ENCODE results near the gene SRP72. TPM values are rescaled to one million over a fixed set of nuclear protein-coding genes. Genes with fewer than 3 reads are reported as not detected.

The SRP72 gene
- total RNA-seq, 3 donors from 2014 or later = 54.8 to 68.8 (median 63.9) TPM

DNA sequence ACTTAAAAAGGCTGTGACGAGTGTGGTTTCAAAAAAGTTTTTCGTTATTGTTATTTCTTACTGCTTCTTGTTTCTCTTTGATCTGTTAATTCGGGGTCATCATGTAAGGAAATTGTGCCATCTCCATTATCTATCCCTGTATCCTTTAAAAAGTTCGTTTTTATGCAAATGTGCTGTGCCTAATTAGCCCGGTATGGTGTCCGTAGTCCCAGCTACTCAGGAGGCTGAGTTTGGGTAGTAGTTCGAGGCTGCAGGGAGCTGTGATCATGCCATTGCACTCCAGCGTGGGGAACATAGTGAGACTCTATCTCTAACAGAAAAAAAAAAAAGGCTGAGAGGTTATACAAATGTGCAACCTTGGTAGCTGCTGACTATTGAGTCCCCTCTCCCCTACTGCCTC lies 83.2 kb downstream of the SRP72 start:
- Histone ChIP-seq H3K4me3 (no peak overlapping the region), H3K9me3 (no peaks in the 10 kb centered on the region), H3K36me3 (ENCODE audit: low read depth) (no peaks in the 10 kb centered on the region), H3K4me1 (ENCODE audit: low read depth) (no peaks in the 10 kb centered on the region)
- intact Hi-C loops (cut with DNase I, micrococcal nuclease) = loop anchor here in 1 of 2 donors (10.0 kb wide), 1 partner anchor 54 kb away; no protein-coding TSS in a partner anchor
- ATAC-seq (no peak), DNase-seq (no peak)
- TF ChIP-seq, protein P1, sequence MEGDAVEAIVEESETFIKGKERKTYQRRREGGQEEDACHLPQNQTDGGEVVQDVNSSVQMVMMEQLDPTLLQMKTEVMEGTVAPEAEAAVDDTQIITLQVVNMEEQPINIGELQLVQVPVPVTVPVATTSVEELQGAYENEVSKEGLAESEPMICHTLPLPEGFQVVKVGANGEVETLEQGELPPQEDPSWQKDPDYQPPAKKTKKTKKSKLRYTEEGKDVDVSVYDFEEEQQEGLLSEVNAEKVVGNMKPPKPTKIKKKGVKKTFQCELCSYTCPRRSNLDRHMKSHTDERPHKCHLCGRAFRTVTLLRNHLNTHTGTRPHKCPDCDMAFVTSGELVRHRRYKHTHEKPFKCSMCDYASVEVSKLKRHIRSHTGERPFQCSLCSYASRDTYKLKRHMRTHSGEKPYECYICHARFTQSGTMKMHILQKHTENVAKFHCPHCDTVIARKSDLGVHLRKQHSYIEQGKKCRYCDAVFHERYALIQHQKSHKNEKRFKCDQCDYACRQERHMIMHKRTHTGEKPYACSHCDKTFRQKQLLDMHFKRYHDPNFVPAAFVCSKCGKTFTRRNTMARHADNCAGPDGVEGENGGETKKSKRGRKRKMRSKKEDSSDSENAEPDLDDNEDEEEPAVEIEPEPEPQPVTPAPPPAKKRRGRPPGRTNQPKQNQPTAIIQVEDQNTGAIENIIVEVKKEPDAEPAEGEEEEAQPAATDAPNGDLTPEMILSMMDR (IDR thresholded peaks at IDR 0.05) = no peak

- TF ChIP-seq, protein P1 (IDR thresholded peaks at IDR 0.05) = no peak
- intact Hi-C loops (cut with DNase I, micrococcal nuclease) = loop anchor here in 1 of 2 donors (10.0 kb wide), 1 partner anchor 53 kb away; no protein-coding TSS in a partner anchor
Measured at GRCh38 chr4:56551516-56551915, 84.1 kb downstream of the SRP72 start.

GRCh38 chr4:56552273-56552672 lies 84.9 kb downstream of the SRP72 start:
- no peak for DNase-seq

More at GRCh38 chr4:56551516-56551915, 84.1 kb downstream of the SRP72 start:
- no peaks in the 10 kb centered on the region for H3K9me3 ChIP-seq
- no peak for DNase-seq
- H3K4me1 ChIP-seq (ENCODE audit: low read depth) = no peaks in the 10 kb centered on the region
- no peak overlapping the region for H3K4me3 ChIP-seq
- no peaks in the 10 kb centered on the region for H3K36me3 ChIP-seq (ENCODE audit: low read depth)
- no peak for ATAC-seq

More at GRCh38 chr4:56552273-56552672, 84.9 kb downstream of the SRP72 start:
- Histone ChIP-seq H3K4me1 (ENCODE audit: low read depth) (no peaks in the 10 kb centered on the region), H3K36me3 (ENCODE audit: low read depth) (no peaks in the 10 kb centered on the region), H3K9me3 (no peaks in the 10 kb centered on the region), H3K4me3 (no peak overlapping the region)
- ATAC-seq = no peak
- TF ChIP-seq, protein P1 (IDR thresholded peaks at IDR 0.05) = no peak
- intact Hi-C loops (cut with DNase I, micrococcal nuclease) = loop anchor here in 1 of 2 donors (10.0 kb wide), 1 partner anchor 53 kb away; no protein-coding TSS in a partner anchor

Other genes starting within 250 kb of the SRP72 start
- 1 to 10 TPM; 8.9 to 9.6 (median 9.2) TPM for gene AASDH, start 80.1 kb upstream of the SRP72 start, total RNA-seq
- gene PPAT, start 32.0 kb upstream of the SRP72 start, total RNA-seq = 1 to 10 TPM; 4.7 to 7.9 (median 7.5) TPM
- 10 to 100 TPM; 31.3 to 60.8 (median 41.4) TPM for gene PAICS, start 31.4 kb upstream of the SRP72 start, total RNA-seq
- under 1 TPM in 1 of 3 donors, not detected in 2; 0.28 TPM for gene ARL9, start 38.2 kb downstream of the SRP72 start, total RNA-seq
- gene HOPX, start 213.7 kb downstream of the SRP72 start, total RNA-seq = 1 to 10 TPM; 1.3 to 5.6 (median 1.9) TPM

Data from mucosa of descending colon (tissue), 3 donors.